Keratinocyte (primary cell): Measurements from ENCODE around the gene UBXN2A. TPM values are rescaled to one million over a fixed set of nuclear protein-coding genes. Genes with fewer than 3 reads are reported as not detected.
"Not testable (repeated sequence)": the region's sequence is repeated elsewhere in the genome, so short reads cannot be mapped to it uniquely, and the experiment has no call there.

Source experiments
- DNase-seq: peaks from one replicate; pipeline ENCODE4 v3.0.0-alpha.2; 2011; ENCODE audit warnings: low read depth, missing footprints, low spot score
- FAIRE-seq: peaks from 2 replicates; lab custom pipeline; 2011; peaks lifted over from hg19 to GRCh38; lab: Jason Lieb, UNC
- H2AFZ ChIP-seq: 2 replicates; pipeline ENCODE4 v1.6.0; 2012; ENCODE audit warnings: low read length, control low read depth, inconsistent platforms; ENCODE audit not compliant: control insufficient read depth
- H3K27ac ChIP-seq: 2 replicates; pipeline ENCODE4 v1.5.1; 2011; ENCODE audit warnings: low read length; ENCODE audit not compliant: control insufficient read depth, insufficient read depth
- H3K27me3 ChIP-seq: 3 replicates; pipeline ENCODE4 v1.6.0; 2011; ENCODE audit warnings: low read length; ENCODE audit not compliant: control insufficient read depth, insufficient read depth; ENCODE audit errors: extremely low read depth
- H3K36me3 ChIP-seq, 2 experiments: 2 replicates in 1 of 2; 3 replicates in 1 of 2; pipeline ENCODE4 v1.5.1; 2011; ENCODE audit warnings: low read length in 2 of 2, mild to moderate bottlenecking in 1 of 2; ENCODE audit not compliant: control insufficient read depth in 2 of 2, insufficient read depth in 2 of 2; ENCODE audit errors: extremely low read depth in 1 of 2
- H3K4me1 ChIP-seq: 3 replicates; pipeline ENCODE4 v1.5.1; 2011; ENCODE audit warnings: low read length; ENCODE audit not compliant: control insufficient read depth, insufficient read depth; ENCODE audit errors: extremely low read depth
- H3K4me2 ChIP-seq: 3 replicates; pipeline ENCODE4 v1.6.0; 2011; ENCODE audit warnings: low read depth, low read length; ENCODE audit not compliant: control insufficient read depth, insufficient read depth; ENCODE audit errors: extremely low read depth
- H3K4me3 ChIP-seq, 3 experiments: fragments of 200-600 bp in 1 of 3; sonication (generic) in 1 of 3; 2 replicates in 2 of 3; 3 replicates in 1 of 3; pipeline ENCODE4 v1.5.1; 2011 to 2016; ENCODE audit warnings: low read length in 3 of 3, mild to moderate bottlenecking in 3 of 3, control low read depth in 2 of 3, inconsistent platforms in 1 of 3, low read depth in 1 of 3, mixed read lengths in 1 of 3, mixed run types in 1 of 3, moderate library complexity in 1 of 3; ENCODE audit not compliant: control insufficient read depth in 2 of 3, insufficient read depth in 2 of 3; ENCODE audit errors: extremely low read depth in 1 of 3
- H3K79me2 ChIP-seq: 2 replicates; pipeline ENCODE4 v1.6.0; 2012; ENCODE audit warnings: low read length; ENCODE audit not compliant: control insufficient read depth, insufficient read depth
- H3K9ac ChIP-seq: 3 replicates; pipeline ENCODE4 v1.6.0; 2011; ENCODE audit warnings: low read length; ENCODE audit not compliant: control insufficient read depth, insufficient read depth; ENCODE audit errors: extremely low read depth
- H3K9me1 ChIP-seq: 3 replicates; pipeline ENCODE4 v1.6.0; 2011; ENCODE audit warnings: low read length; ENCODE audit not compliant: control insufficient read depth, insufficient read depth; ENCODE audit errors: extremely low read depth
- H3K9me3 ChIP-seq: 2 replicates; pipeline ENCODE4 v1.5.1; 2012; ENCODE audit warnings: low read depth, low read length; ENCODE audit not compliant: control insufficient read depth
- H4K20me1 ChIP-seq: 3 replicates; pipeline ENCODE4 v1.6.0; 2011; ENCODE audit warnings: low read length; ENCODE audit not compliant: control insufficient read depth, insufficient read depth; ENCODE audit errors: extremely low read depth
- CTCF ChIP-seq, 3 experiments: IDR thresholded peaks in 1 of 3; conservative IDR thresholded peaks in 1 of 3; optimal IDR thresholded peaks in 1 of 3; 2 replicates in 2 of 3; 3 replicates in 1 of 3; pipeline versions ENCODE3 to v1.5.1; 2011; ENCODE audit warnings: low read length in 3 of 3, mild to moderate bottlenecking in 3 of 3, moderate library complexity in 2 of 3, control low read depth in 1 of 3, inconsistent platforms in 1 of 3; ENCODE audit not compliant: insufficient read depth in 2 of 3; ENCODE audit errors: extremely low read depth in 1 of 3
- EZH2 ChIP-seq: IDR thresholded peaks from one replicate; pipeline ENCODE4 v1.6.1; 2012; ENCODE audit warnings: inconsistent platforms, mild to moderate bottlenecking, low read length, moderate library complexity
- dilution Hi-C: fragments of 300-500 bp; cut with MboI; formaldehyde crosslinking; loops from one replicate; pipeline ENCODE4 v1.7.0; 2020; ENCODE audit warnings: low sequenced_read_pairs; ENCODE audit not compliant: extremely low pct_ligation_motif_present
- polyA plus RNA-seq, 5 experiments: library from polyadenylated mRNA; depleted of rRNA in 3 of 5; stranded (reverse) in 3 of 5; stranded (forward) in 1 of 5; unstranded in 1 of 5; fragments of >200 nt; gene quantifications; 1 replicate in 1 of 5; 2 replicates in 3 of 5; 3 replicates in 1 of 5; pipeline versions ENCODE4 v1.2.1 to v1.2.3, GENCODE V29; 2011 to 2012; ENCODE audit warnings: missing spikeins in 2 of 5, low read depth in 1 of 5, low replicate concordance in 1 of 5

Gene UBXN2A
- polyA plus RNA-seq, 1 donor (not counting 4 experiments of a cell fraction or from before 2014, with no cell fraction given) = 11.7 TPM

- DNase-seq (no peak), FAIRE-seq (no peak)
- no peak overlapping the region for H3K4me3 ChIP-seq
- no peak for TF ChIP-seq EZH2
- no peak overlapping the region for H2AFZ ChIP-seq
- no peaks in the 10 kb centered on the region for H3K9me1 ChIP-seq
- no peaks in the 10 kb centered on the region for H3K36me3 ChIP-seq
- no peak overlapping the region for H3K4me2 ChIP-seq
- H3K9ac ChIP-seq = no peak overlapping the region
- H3K27me3 ChIP-seq = no peaks in the 10 kb centered on the region
- H3K27ac ChIP-seq = no peak overlapping the region
- no peaks in the 10 kb centered on the region for H3K9me3 ChIP-seq
- dilution Hi-C loops = no loop called here
- peaks cover 57% of the 10 kb centered on the region for H3K79me2 ChIP-seq
- H3K4me1 ChIP-seq = no peaks in the 10 kb centered on the region
- no peaks in the 10 kb centered on the region for H4K20me1 ChIP-seq
Measured at GRCh38 chr2:23947350-23947749, 7.1 kb downstream of the UBXN2A start.

DNA sequence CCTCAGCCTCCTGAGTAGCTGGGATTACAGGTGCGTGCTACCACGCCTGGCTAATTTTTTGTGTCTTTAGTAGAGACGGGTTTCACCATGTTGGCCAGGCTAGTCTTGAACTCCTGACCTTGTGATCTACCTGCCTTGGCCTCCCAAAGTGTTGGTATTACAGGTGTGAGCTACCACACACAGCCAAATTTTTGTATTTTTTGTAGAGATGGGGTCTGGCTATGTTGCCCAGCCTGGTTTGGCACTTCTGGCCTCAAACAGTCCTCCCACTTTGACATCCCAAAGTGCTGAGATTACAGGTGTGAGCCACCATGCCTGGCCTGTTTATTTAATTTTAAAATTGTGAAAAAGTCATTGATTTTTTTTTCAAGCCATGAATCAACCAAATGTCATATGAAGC, 12.3 kb downstream of the UBXN2A start:
- dilution Hi-C loops, H4K20me1 ChIP-seq, H3K36me3 ChIP-seq, DNase-seq, H3K4me1 ChIP-seq, H3K27me3 ChIP-seq, FAIRE-seq, H3K4me2 ChIP-seq, H3K9me3 ChIP-seq, H3K4me3 ChIP-seq, H3K9me1 ChIP-seq, H2AFZ ChIP-seq, H3K27ac ChIP-seq, H3K9ac ChIP-seq: not testable (repeated sequence)
- peaks cover 27% of the 10 kb centered on the region for H3K79me2 ChIP-seq

GRCh38 chr2:23953625-23954024, 13.4 kb downstream of the UBXN2A start:
- Histone ChIP-seq H3K9ac (no peak overlapping the region), H3K27ac (no peak overlapping the region), H3K9me3 (no peaks in the 10 kb centered on the region), H3K27me3 (no peaks in the 10 kb centered on the region), H2AFZ (no peak overlapping the region), H3K79me2 (peaks cover 21% of the 10 kb centered on the region), H3K9me1 (no peaks in the 10 kb centered on the region), H3K4me3 (no peak overlapping the region), H3K36me3 (no peaks in the 10 kb centered on the region), H3K4me2 (no peak overlapping the region), H3K4me1 (no peaks in the 10 kb centered on the region), H4K20me1 (no peaks in the 10 kb centered on the region)
- TF ChIP-seq CTCF (optimal IDR thresholded peaks at IDR 0.05 in 1 of 3, IDR thresholded peaks at IDR 0.05 in 1 of 3, conservative IDR thresholded peaks at IDR 0.05 in 1 of 3; ENCODE audit: extremely low read depth in 1 of 3, insufficient read depth in 2 of 3, low read length in 3 of 3) = no peak
- no peak for TF ChIP-seq EZH2
- dilution Hi-C loops = no loop called here
- FAIRE-seq (no peak), DNase-seq (no peak)
